HG03469 (cell line): Measurements from ENCODE around the gene OSBPL2.

Experiments
- ATAC-seq: cut with Tn5 transposase; IDR thresholded peaks from one replicate; pipeline ENCODE4 v1.9.1; 2021; ENCODE audit warnings: mild to moderate bottlenecking, moderate library complexity, moderate number of reproducible peaks; ENCODE audit not compliant: unreplicated experiment

Gene OSBPL2

DNA sequence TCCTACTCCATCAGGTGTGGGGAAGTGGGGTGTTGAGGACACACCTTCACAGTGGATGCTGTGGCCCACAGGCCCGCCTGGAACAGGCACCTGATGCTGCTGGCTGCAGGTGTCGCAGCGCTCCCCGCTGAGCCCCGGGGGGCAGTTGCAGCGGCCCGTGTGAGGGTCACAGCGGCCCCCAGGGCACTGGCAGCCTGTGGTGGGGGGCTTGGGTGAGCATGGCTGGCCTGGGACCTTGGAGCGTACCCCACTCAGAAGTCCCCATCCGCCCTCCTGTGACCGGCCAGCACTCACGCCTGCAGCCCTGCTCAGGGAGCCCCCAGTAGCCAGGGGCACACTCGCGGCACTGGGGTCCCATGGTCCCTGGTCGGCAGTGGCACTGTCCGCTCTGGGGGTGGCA is 83.7 kb downstream of the OSBPL2 start:
- no peak for ATAC-seq

DNA sequence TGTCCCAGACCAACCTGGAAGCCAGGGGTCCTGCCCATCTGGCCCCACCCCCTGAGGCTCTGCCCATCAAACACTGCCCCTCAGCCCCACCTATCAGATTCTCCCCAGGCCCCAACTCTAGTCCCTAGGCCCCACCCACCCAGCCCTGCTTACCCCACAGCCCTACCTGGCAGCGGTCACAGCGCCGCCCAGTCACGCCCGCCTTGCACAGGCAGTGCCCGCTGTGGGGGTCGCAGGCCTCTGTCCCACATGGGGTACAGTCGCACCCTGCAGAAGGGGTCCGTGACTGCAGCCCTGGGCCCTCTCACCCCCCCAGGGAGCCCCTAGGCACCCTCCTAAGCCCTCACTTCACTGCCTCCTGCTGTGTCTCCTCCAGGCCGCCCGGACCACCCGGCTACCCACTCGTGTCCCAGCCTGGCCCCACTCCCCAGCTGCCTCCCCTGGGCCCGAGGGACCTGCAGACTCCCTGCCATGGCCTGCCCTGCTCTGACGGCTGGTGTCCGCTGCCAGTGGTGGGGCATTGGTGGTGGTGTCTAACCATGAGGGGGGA is 84.2 kb downstream of the OSBPL2 start:
- no peak for ATAC-seq

DNA sequence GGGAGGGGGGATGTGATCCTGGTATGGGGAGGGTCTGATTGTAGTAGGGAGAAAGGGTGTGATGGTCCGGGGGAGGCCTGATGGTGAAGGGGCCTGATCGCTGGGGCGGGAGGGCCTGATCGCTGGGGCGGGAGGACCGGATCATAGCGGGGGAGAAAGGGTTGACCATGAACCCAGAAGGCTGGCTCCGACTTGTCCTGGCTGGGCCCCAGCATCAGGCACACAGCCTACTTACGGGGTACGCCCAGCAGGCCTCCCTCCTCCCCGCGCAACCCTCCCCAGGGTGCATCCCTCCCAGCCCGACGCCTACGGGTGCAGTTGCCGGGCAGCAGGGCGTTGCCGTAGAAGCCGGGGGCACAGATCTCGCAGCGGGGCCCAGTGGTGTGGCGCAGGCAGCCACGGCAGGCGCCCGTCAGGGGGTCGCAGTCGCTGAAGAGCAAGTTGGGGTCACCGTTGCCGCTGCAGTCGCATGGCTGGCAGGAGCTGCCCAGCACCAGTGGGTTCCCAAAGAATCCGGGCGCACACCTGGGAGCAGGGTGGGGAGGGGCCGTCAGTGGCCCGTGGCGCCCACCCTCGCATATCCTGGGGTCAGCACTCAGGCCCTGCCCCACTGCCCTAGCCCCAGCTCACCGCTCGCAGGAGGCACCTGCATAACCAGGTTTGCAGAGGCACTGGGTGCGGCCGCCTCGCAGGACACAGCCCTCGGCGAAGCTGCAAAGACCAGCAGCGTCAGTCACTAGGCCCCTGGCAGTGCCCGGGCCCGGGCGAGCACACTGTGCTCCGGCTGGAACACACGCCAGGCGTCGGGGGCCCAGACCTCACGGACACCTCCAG is 85.0 kb downstream of the OSBPL2 start:
- no peak for ATAC-seq

DNA sequence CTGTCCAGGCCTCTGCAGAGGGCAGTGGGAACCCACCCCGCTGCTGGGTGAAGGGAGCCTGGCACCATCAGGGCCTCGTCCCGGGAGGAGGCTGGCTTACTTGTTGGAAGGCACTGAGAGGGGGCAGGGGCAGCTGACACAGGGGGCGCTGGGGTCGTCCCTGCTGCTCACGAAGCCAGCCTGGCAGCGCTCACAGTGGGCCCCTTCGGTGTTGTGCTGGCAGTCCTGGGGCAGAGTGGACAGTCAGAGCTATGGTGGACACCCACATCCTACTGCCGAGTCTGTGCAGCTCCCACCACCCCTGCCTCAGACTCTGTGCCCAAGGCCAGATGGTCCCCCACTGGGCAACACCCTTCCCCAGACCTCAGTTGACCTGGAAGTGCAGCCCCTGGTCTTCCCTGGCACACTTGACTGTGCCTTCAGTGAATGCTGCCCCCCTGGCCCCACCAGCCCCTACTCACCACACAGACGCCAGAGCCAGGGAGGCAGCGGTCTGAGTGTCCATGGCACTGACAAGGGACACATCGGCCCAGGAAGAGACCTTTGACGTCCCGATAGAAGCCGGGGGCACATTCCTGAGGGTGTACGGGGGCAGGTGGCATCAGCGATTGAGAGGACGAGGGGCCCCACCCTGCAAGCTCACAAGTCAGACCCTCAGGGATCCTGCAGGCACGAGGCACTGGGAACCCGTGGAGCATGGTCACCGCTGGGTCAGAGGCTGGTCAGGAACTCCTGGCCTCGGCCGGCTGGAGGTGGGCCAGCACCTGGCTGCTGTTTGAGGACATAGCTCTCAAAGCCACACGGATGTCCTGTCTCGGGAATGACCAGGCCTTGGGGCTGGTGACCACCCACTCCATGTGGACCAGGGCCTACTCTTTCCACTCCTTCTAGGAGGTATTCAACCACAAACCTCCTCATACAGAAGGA is 85.9 kb downstream of the OSBPL2 start:
- ATAC-seq, result no peak

DNA sequence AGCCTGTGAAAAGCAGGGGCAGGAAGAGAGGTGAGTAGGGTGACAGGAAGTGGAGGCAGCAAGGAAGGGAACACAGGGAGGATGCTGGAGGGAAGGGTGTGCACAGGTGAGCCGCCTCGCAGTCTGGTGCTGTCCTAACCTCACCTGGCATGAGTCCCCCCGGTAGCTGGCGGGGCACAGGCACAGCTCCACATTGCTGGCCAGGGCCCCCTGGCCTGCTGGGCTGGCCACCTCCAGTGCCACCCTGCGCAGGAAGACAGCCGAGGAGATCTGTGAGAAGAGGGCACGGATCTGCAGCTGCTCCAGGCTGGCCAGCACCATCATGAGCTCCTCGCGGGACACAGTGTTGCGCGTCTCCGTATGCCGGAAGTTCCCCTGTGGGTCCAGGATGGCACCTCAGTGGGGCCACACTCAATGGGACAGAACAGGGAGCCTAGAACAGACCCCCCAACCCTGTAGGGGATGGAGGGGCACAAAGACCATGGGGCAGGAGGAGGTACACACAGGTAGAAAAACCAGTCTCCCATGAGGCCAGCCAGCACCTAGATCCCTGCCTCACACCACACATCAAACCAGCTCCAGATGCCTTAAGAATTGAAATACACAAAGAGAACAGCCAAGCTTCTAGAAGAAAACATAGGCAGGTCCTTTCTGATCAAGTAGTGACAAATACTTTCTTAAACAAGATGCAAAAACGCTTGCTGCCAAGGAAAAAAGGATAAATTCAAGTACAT is 87.0 kb downstream of the OSBPL2 start:
- no peak for ATAC-seq

DNA sequence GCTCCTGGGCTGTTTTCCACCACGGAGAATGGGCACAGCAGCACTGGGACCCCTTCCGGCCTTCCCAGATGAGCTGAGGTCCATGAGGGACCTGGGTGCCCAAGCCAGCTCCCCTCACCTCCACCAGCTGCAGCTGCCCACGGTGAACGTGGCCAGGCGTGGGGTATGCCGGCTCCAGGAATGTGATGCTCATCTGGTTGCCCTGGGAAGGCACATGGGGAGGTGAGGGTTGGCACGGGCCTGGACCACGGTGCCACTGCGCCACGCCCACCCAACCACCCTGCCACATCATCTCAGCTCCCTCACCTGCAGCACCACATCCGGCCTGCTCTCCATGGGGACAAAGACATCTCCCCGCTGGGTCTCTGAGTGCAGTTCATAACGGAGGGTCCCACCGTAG is 88.2 kb downstream of the OSBPL2 start:
- no peak for ATAC-seq

DNA sequence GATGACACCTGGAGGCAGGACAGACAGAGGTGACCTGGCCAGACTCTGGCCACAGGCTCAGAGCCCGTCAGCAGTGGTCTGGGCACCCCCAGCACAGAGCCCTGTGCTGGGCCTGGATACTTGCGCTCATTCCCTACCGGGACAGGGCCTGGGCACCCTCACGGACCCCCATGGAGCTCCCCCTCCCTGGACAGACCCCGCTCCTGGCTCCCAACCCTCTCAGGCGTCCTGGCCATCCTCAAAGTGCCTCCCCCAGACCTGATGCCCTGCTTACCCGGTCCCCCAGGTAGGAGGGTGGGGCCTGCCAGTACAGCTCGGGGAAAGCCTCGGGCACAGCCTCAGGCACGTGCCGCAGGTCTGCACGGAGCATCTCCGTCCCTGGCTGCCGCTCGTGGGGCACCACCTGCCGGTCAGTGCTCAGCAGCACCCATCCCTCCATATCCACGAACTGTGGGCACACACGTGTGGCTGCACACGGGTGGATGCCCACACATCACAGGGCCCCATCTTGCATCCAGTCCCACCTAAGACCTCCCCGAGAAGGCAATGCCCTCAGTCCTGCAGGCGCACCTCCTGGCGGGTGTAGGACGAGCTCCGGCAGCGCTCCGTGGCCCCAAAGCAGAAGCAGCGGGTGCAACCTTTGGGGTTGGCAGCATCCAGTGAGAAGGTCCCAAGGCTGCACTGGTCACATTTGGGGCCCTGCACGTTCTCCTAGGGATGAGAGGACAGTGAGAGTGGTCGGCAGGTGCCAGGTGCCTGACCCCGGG is 88.8 kb downstream of the OSBPL2 start:
- ATAC-seq, result no peak

DNA sequence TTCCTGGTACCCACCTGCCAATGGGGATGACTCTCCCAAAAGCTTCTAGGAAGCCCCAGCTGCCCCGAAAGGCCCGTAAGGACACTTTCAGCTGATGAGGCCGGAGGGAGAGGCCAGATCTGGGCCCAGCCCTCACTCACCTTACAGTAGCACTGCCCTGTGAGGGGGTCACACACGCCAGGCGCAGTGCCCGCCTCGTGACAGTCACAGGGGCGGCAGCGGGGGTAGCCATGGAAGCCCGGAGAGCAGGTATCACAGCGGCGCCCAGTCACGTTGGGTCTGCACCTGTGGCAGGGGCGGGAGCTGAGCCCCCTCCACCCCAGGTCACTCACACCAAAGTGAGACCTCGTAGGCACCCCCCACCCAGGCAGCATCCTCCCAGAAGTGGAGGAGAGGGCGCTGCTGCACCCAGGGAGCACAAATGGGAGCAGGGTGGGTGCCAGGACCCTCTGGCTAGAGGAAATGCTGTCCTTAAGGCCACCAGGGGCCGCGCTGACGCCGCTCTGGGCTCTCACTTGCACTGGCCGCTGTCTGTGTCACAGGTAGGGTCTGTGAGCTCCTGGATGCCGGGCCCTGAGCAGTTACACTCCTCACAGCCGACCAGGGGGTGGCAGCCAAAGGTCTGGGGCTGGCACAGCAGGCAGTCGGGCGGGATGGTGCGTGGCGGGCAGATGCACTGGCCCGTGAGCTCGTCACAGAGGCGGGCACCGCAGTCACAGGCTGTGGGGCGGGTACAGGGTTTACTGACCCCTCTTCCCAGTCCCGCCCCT is 89.6 kb downstream of the OSBPL2 start:
- no peak for ATAC-seq

DNA sequence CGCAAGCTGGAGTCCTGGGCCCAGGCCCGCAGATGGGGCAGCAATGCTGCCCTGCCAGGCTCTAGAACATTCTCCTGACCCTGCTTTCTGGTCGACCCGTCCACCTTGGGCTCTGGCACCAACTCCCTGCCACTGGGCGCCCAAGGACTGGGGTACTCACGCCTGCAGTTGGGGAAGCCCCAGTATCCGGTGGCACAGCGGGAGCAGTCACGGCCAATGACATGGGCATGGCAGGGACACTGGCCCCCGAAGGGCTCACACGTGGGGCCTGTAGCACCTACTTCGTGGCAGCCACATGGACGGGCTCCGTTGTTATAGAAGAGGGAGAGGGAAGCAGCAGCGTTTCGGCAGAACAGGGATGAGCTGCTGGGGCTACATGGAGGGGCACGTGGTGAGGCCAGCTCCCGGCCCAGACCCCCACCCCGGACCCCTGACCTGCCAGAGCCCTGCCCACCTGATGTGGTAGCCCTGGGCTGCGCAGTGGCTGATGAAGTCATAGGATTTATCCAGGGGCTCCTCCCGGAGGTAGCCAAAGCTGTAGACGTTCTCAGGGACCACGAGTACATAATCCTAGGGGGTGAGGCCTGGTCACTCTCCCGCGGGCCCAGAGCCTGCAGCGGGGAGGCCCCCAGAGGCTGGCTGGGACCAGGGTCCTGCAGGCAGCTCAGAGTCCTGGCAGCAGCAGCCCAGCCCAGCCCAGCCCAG is 90.5 kb downstream of the OSBPL2 start:
- no peak for ATAC-seq

DNA sequence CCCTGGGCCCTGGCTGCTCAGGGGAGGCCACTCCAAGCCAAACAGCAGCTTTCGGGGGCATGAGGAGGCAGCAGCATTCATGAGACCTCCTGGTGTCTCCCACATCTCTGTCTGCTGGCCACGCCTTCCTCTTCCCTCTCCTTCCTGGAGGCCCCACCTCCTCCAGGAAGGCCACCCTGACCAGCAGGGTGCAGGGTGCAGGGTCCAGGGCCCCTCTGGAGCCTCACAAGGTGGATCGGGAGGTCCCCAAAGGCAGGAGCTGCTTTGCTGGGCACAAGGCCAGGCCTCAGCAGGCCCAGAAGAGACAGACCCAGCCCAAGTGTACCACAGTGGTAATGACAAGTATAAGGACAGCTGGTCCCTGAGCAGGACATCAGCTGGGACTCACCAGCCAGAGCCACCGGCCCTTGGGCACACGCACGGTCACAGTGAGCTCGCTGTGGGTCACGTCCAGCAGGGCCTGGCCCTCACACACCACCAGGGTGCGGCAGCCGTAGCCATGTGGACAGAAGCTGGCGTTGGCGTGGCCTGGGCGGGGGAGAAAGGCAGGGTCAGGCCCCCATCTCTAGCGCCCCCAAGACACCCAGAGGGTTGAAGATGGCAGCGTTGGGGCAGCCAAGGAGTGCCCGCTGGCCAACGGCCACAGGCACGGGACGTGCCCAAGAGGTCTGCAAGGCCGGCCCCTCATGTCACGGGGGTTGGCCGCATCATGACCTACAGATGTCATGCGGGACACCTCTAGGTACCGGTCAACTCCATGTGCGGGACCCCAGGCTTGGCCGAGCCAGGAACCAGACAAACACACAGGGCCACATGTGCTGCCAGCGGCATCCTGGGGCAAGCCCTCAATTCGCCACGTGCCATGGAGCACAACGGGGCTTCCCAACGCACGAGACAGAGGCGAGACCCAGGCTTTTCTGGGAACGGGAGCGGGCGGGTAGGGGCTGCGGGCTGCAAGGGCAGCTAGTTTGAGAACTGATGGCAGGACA is 91.4 kb downstream of the OSBPL2 start:
- no peak for ATAC-seq

DNA sequence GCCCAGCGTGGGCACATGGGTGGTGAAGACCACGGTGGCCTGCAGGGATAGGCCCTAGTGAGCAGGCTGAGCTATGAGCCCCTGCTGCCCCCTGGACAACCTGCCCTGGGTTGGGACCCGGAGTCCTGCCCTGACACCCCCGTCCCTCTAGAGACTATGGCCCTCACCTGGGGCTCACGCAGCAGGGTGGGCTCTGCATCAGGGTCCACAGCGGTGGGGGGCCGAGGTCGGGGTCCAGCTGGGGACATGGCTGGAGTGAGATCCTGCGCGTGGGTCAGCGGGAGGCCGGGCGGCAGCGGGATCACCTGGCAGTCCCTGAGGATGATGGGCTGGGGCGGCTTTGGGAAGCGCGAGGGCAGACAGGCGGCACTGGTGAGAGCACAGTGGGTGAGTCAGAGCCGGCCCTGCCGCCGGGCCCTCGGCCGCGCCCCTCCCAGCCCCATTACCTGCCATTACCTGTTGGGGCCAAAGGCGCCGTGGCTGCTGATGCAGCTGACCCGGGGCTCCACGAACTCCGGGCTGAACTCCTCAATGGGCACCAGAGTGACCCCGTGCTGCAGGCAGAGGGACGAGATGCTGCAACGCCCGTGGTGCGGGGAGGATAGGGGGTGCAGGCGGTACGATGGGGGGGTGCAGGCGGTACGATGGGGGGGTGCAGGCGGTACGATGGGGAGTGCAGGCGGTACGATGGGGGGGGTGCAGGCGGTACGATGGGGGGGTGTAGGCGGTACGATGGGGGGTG is 92.4 kb downstream of the OSBPL2 start:
- ATAC-seq, result no peak

DNA sequence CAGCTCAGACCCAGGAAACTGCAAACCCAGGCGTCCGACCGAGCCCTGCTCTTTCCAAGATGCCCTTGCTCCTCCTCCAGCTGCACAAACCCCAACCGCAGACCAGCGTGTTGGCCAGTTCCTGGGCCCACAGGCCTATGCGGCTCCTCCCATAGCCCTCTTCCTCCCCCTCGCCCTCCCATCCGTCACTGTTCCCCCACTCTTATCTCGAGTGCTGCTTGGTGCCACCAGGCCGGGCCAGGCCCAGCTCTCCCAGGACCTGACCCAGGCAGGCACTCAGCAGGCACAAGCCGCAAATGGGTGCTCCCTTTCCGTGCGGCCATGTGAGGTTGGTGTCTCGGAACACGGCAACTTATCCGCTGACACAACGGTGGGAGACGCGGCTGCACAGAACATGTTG is 93.0 kb downstream of the OSBPL2 start:
- no peak for ATAC-seq

DNA sequence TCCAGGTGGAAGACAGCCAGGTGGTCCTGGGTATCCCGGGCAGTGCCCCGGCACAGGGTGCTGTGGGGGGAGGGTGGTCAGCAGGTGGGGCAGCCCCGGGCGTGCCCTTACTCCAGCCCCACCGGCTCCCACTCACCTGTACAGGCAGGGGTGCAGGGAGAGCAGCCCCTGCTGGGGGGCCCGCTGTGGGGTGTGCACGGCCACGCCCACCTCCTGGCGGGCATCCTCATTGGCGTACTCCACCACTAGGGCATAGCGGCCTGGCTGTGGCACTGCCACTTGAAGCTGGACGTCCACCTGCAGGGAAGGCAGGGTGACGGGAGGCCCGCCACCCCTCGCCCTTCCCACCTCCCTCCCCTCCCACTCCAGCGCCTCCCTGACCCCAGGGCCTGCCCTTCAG is 94.1 kb downstream of the OSBPL2 start:
- no peak for ATAC-seq

DNA sequence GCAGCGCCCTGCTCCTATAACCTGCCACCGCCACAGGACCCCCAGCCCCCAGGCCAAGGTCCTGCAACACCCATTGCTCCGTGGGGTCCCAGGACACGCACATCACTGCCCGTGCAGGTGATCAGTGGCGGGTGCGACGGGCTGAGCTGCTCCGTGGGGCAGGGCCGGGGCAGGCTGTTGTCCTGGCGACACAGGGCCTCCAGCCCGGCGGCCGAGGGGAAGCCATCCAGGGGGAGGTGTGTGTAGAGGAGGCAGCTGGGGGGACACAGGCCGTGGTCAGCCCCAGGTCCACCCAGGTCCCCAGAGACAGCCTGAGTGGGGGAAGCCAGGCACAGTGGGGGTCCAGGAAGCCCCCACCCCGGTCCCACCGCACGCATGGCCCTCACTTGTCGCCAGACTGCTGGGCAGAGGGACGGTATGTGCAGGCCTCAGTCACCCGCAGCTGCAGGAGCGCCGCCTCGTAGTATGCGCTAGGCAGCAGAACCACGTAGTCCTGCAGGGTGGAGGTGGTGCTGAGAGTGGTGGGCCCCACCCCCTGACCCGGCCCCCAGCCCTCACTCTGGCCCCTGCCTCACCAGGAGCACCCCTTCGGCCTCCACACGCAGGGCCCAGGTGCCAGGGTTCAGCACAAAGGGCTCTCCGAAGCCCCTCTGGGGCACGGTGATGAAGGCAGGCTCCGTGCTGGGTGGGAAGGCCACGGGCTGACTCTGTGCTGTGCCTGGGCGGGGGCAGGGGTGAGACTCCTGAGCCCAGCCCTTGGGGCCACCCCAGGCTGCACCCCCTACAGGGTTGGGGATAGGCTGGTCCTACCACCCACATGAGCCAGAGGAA is 94.9 kb downstream of the OSBPL2 start:
- no peak for ATAC-seq

DNA sequence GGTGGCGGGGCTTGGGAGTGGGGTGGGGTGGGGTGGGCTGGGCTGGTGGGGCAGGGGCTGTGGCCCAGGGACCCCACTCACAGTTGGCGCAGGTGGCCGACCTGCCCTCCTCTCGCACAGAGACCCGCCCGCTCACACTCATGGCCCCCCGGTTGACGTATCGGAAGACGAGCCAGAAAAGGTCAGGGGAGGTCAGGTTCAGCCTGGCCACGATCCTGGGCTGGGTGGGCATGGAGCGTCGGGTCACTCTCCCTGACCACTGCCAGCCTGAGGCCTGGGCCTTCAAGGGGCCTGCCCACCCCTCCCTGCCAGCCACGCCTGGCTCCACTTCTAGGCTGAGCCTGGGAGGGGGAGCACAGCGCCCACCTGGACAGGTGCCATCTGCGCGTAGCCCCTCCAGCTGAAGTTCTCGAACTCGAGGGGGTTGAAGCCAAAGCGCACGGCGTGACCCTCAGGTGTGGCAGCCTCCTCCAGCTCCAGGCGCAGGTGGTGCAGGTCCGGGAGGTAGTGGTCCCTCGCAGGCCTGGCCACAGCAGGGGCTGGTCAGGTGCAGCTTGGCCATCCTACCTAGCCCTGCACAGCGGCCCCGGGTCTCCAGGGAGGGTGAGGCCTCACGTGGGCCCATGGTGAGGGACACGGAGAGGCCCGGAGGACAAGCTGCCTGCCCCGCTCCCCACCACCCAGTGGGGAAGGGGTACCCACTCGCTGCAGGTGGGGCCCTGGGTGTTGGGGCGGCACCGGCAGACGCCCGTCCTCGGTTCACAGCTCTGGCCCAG is 95.7 kb downstream of the OSBPL2 start:
- ATAC-seq, result no peak
